ENCODE measurements around the gene CACNG4.

Gene CACNG4

DNA sequence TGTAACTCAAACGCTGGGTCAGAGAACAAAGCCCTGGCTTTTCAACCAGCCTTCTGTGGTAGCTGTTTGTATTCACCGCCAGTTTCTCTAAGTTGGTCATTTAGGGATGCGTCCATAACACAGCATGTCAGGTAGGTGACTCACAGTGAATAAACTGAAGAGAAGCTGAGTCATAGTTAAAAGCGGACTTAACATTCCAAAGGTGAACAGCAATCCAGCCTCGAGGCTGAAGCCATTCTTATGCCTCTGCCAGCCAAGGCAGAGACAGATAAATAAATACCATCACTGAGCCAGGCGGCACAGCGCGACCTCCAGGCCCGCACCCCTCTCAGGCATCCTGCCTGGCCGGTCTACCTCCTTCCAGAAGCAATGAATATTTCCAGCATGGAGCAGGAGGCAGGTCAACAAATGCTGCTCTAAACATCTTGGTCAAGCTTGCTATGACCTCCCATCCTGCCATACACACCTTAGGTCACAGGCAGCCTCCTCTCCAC, 12.4 kb upstream of the CACNG4 start:
- TF ChIP-seq, protein P1, sequence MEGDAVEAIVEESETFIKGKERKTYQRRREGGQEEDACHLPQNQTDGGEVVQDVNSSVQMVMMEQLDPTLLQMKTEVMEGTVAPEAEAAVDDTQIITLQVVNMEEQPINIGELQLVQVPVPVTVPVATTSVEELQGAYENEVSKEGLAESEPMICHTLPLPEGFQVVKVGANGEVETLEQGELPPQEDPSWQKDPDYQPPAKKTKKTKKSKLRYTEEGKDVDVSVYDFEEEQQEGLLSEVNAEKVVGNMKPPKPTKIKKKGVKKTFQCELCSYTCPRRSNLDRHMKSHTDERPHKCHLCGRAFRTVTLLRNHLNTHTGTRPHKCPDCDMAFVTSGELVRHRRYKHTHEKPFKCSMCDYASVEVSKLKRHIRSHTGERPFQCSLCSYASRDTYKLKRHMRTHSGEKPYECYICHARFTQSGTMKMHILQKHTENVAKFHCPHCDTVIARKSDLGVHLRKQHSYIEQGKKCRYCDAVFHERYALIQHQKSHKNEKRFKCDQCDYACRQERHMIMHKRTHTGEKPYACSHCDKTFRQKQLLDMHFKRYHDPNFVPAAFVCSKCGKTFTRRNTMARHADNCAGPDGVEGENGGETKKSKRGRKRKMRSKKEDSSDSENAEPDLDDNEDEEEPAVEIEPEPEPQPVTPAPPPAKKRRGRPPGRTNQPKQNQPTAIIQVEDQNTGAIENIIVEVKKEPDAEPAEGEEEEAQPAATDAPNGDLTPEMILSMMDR (IDR thresholded peaks at IDR 0.05; ENCODE audit: low read depth, low read length): no peak
- peak; percentile 7 for DNase-seq (ENCODE audit: low read depth, low spot score)

DNA sequence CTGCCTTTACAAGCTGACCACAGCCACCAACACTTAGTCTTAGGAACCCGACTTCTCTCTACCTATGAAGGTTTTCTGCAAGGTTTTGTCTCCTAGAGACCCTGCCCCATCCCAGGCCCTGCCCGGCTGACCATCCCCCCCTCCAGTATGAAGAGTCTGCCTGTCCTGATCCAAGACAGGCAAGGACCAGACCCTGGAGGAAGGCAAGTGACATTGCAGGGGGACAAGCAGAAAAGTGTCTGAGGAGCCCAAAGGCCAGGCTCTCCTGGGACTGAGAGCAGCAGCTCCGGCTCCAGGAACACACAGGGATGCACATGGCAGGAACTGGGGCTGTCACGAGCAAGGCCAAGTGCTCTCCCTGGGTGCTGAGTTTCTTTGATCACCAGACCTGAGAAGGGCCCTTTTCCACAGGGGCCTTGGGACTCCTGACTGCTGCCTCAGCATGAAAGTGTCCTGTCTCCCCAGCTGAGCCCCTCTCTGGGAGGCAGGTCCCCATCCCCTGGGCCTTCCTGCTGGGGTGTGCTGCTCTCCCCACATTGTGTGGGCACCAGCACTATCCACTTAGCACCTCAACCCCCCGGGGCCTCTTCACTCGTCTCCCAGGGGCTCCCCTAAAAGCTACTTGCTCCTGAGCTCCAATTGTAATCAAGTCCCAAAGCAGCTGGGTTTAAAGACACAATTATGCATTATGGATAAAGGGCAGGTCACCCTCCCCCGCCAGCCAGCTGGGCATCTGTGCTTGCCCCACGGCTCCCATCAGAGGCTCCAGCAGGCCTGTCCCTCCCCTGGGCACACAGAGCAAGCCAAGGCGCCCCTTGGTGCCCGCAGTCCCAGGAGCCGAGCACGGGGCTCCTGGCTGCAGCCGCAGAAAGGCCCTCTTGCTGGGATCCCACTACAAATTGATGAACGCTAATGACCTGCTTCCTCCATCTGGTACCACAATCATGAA, 11.6 kb upstream of the CACNG4 start:
- DNase-seq (ENCODE audit: low read depth, low spot score): no peak
- in situ Hi-C loops (cut with HindIII; ENCODE audit: low sequenced_read_pairs): no loop called here
- TF ChIP-seq, protein P1 (IDR thresholded peaks at IDR 0.05; ENCODE audit: low read depth, low read length): no peak
- H3K4me3 ChIP-seq (ENCODE audit: low read depth, low read length): no peak overlapping the region

More for the DNA sequence above, 12.4 kb upstream of the CACNG4 start:
- H3K4me3 ChIP-seq (ENCODE audit: low read depth, low read length): no peak overlapping the region
- in situ Hi-C loops (cut with HindIII; ENCODE audit: low sequenced_read_pairs): no loop called here

DNA sequence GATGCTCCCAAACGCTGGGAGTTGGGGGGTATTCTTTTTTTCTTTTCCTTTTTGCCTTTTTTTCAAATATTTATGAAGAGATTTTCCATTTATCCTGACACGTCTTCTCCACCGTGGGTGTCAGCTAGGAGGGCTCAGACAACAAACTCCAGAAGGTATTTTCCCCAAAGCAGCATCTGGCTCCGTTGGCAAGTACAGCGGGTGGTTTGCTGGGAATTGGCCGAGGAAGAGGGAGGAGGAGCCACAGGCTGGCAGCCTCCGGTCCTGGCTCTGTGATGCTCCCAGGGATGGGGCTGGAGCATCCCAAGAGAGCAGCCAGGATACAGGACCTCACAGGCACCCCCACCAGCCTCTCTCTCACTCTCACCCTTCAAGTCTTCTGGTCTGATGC, 10.9 kb upstream of the CACNG4 start:
- in situ Hi-C loops (cut with HindIII; ENCODE audit: low sequenced_read_pairs): no loop called here
- no peak for DNase-seq (ENCODE audit: low read depth, low spot score)
- H3K4me3 ChIP-seq (ENCODE audit: low read depth, low read length): no peak overlapping the region
- TF ChIP-seq, protein P1 (IDR thresholded peaks at IDR 0.05; ENCODE audit: low read depth, low read length): no peak

- in situ Hi-C loops (cut with HindIII; ENCODE audit: low sequenced_read_pairs): no loop called here
- no peak overlapping the region for H3K4me3 ChIP-seq (ENCODE audit: low read depth, low read length)
- TF ChIP-seq, protein P1 (IDR thresholded peaks at IDR 0.05; ENCODE audit: low read depth, low read length): no peak
- DNase-seq (ENCODE audit: low read depth, low spot score): no peak
Measured at GRCh38 chr17:66954632-66955031, 9.9 kb upstream of the CACNG4 start.

DNA sequence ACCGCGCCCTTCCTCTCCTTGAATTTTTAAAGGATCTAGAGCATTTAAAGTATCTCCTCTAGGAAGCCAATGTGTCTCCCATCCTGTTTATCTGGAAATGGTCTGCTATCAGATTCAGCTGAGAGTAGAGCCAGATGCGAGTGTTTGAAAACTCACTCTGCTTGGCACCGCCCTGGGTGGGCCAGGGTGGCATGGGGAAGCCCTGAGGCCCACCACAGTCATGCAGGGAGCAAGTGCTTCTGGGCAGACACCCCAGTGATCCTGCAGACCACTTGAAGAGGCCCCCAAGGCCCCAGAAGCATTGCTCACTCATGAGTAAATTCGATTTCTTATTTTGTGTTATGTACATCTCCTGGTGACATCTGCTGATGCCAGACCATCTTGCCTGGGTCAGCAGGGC, 8.7 kb upstream of the CACNG4 start:
- DNase-seq (ENCODE audit: low read depth, low spot score): no peak
- in situ Hi-C loops (cut with HindIII; ENCODE audit: low sequenced_read_pairs): no loop called here

DNA sequence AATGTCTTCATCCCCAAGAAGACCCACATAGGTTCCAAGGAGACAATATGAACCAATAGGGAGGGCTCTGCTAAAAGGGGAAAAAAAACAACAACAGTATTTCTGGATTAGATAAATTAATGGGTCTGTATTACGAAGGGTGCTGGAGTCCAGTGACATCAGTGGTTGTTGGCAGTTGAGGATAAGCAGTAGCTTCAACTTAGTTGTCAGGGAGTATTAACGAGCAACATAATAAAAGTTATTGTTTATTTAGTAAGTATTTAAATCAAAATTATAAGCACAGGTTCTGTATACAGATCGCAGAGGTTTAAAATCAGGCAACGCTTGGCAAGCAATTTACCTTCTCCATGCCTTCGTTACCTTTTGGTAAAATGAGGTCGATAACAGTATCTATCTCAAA, 7.6 kb upstream of the CACNG4 start:
- TF ChIP-seq, protein P1 (IDR thresholded peaks at IDR 0.05; ENCODE audit: low read depth, low read length): no peak
- H3K4me3 ChIP-seq (ENCODE audit: low read depth, low read length): no peak overlapping the region
- no peak for DNase-seq (ENCODE audit: low read depth, low spot score)
- in situ Hi-C loops (cut with HindIII; ENCODE audit: low sequenced_read_pairs): no loop called here

More for the DNA sequence above, 8.7 kb upstream of the CACNG4 start:
- TF ChIP-seq, protein P1 (IDR thresholded peaks at IDR 0.05; ENCODE audit: low read depth, low read length): no peak
- no peak overlapping the region for H3K4me3 ChIP-seq (ENCODE audit: low read depth, low read length)

Measured in astrocyte of the spinal cord (primary cell).